Activated naive CD8-positive, alpha-beta T cell (primary cell): ENCODE results near the gene P3H1.

Source experiments
- H3K27ac Mint-ChIP-seq: one replicate; pipeline ENCODE4 v1.8.0; 2021; ENCODE audit warnings: mixed read lengths
- H3K27me3 Mint-ChIP-seq: one replicate; pipeline ENCODE4 v1.8.0; 2021; ENCODE audit warnings: mixed read lengths
- H3K36me3 Mint-ChIP-seq: one replicate; pipeline ENCODE4 v1.8.0; 2021; ENCODE audit warnings: mixed read lengths
- H3K4me1 Mint-ChIP-seq: one replicate; pipeline ENCODE4 v1.8.0; 2021; ENCODE audit warnings: low read depth, mixed read lengths
- H3K4me3 Mint-ChIP-seq: one replicate; pipeline ENCODE4 v1.8.0; 2021; ENCODE audit warnings: mild to moderate bottlenecking, mixed read lengths
- H3K9me3 Mint-ChIP-seq: one replicate; pipeline ENCODE4 v1.8.0; 2021; ENCODE audit warnings: low read depth, mixed read lengths

The P3H1 gene

GRCh38 chr1:42784547-42784945 is 17.7 kb upstream of the P3H1 start:
- no peaks in the 10 kb centered on the region for H3K27me3 Mint-ChIP-seq
- H3K9me3 Mint-ChIP-seq = no peaks in the 10 kb centered on the region
- peak overlapping the region; percentile 32 for H3K4me3 Mint-ChIP-seq
- peaks cover 6% of the 10 kb centered on the region for H3K36me3 Mint-ChIP-seq
- peaks cover 16% of the 10 kb centered on the region for H3K4me1 Mint-ChIP-seq
- no peak overlapping the region for H3K27ac Mint-ChIP-seq

GRCh38 chr1:42783092-42783491 is 16.3 kb upstream of the P3H1 start:
- Mint-ChIP-seq H3K4me3 (no peak overlapping the region), H3K4me1 (peaks cover 17% of the 10 kb centered on the region), H3K27me3 (no peaks in the 10 kb centered on the region), H3K9me3 (no peaks in the 10 kb centered on the region), H3K27ac (no peak overlapping the region), H3K36me3 (peaks cover 6% of the 10 kb centered on the region)

- peaks cover 8% of the 10 kb centered on the region for H3K36me3 Mint-ChIP-seq
- peaks cover 12% of the 10 kb centered on the region for H3K4me1 Mint-ChIP-seq
- no peak overlapping the region for H3K4me3 Mint-ChIP-seq
- H3K9me3 Mint-ChIP-seq = no peaks in the 10 kb centered on the region
- no peak overlapping the region for H3K27ac Mint-ChIP-seq
- no peaks in the 10 kb centered on the region for H3K27me3 Mint-ChIP-seq
These were observed 13.3 kb upstream of the P3H1 start for GRCh38 chr1:42780176-42780575.

- H3K27ac Mint-ChIP-seq = no peak overlapping the region
- peaks cover 12% of the 10 kb centered on the region for H3K4me1 Mint-ChIP-seq
- H3K4me3 Mint-ChIP-seq = no peak overlapping the region
- H3K27me3 Mint-ChIP-seq = no peaks in the 10 kb centered on the region
- H3K36me3 Mint-ChIP-seq = peaks cover 11% of the 10 kb centered on the region
- H3K9me3 Mint-ChIP-seq = no peaks in the 10 kb centered on the region
These were observed 12.9 kb upstream of the P3H1 start for GRCh38 chr1:42779725-42780124.

- no peak overlapping the region for H3K27ac Mint-ChIP-seq
- H3K27me3 Mint-ChIP-seq = no peaks in the 10 kb centered on the region
- H3K9me3 Mint-ChIP-seq = no peaks in the 10 kb centered on the region
- peaks cover 11% of the 10 kb centered on the region for H3K36me3 Mint-ChIP-seq
- peaks cover 13% of the 10 kb centered on the region for H3K4me1 Mint-ChIP-seq
- no peak overlapping the region for H3K4me3 Mint-ChIP-seq
These were observed 11.0 kb upstream of the P3H1 start for GRCh38 chr1:42777852-42778251.

- Mint-ChIP-seq H3K27ac (peak overlapping the region; percentile 13), H3K36me3 (peaks cover 9% of the 10 kb centered on the region), H3K27me3 (no peaks in the 10 kb centered on the region), H3K4me3 (no peak overlapping the region), H3K4me1 (peaks cover 19% of the 10 kb centered on the region), H3K9me3 (no peaks in the 10 kb centered on the region)
These were observed 9.7 kb upstream of the P3H1 start for GRCh38 chr1:42776502-42776901.

GRCh38 chr1:42774928-42775526 is 8.2 kb upstream of the P3H1 start:
- Mint-ChIP-seq H3K4me1 (peaks cover 28% of the 10 kb centered on the region), H3K4me3 (no peak overlapping the region), H3K9me3 (no peaks in the 10 kb centered on the region), H3K27ac (peak overlapping the region; percentile 46), H3K36me3 (peaks cover 10% of the 10 kb centered on the region), H3K27me3 (no peaks in the 10 kb centered on the region)

GRCh38 chr1:42773420-42773819 is 6.6 kb upstream of the P3H1 start:
- no peaks in the 10 kb centered on the region for H3K27me3 Mint-ChIP-seq
- no peaks in the 10 kb centered on the region for H3K9me3 Mint-ChIP-seq
- peaks cover 39% of the 10 kb centered on the region for H3K4me1 Mint-ChIP-seq
- H3K4me3 Mint-ChIP-seq = no peak overlapping the region
- peaks cover 13% of the 10 kb centered on the region for H3K36me3 Mint-ChIP-seq
- H3K27ac Mint-ChIP-seq = peak overlapping the region; percentile 29

GRCh38 chr1:42769811-42770210 is 3.0 kb upstream of the P3H1 start:
- H3K27ac Mint-ChIP-seq = no peak overlapping the region
- H3K4me3 Mint-ChIP-seq = peak overlapping the region; percentile 69
- peaks cover 9% of the 10 kb centered on the region for H3K36me3 Mint-ChIP-seq
- H3K9me3 Mint-ChIP-seq = no peaks in the 10 kb centered on the region
- H3K27me3 Mint-ChIP-seq = no peaks in the 10 kb centered on the region
- H3K4me1 Mint-ChIP-seq = peaks cover 42% of the 10 kb centered on the region

- Mint-ChIP-seq H3K36me3 (peaks cover 8% of the 10 kb centered on the region), H3K27me3 (no peaks in the 10 kb centered on the region), H3K27ac (peak overlapping the region; percentile 93), H3K4me3 (no peak overlapping the region), H3K9me3 (no peaks in the 10 kb centered on the region), H3K4me1 (peaks cover 39% of the 10 kb centered on the region)
These were observed 1.3 kb upstream of the P3H1 start for GRCh38 chr1:42768172-42768571.

- H3K36me3 Mint-ChIP-seq = peaks cover 8% of the 10 kb centered on the region
- H3K27ac Mint-ChIP-seq = peak overlapping the region; percentile 93
- no peak overlapping the region for H3K4me3 Mint-ChIP-seq
- H3K9me3 Mint-ChIP-seq = no peaks in the 10 kb centered on the region
- H3K27me3 Mint-ChIP-seq = no peaks in the 10 kb centered on the region
- peaks cover 35% of the 10 kb centered on the region for H3K4me1 Mint-ChIP-seq
These were observed 727 bp upstream of the P3H1 start for GRCh38 chr1:42767510-42768000.

- Mint-ChIP-seq H3K27me3 (no peaks in the 10 kb centered on the region), H3K36me3 (peaks cover 8% of the 10 kb centered on the region), H3K4me3 (no peak overlapping the region), H3K27ac (no peak overlapping the region), H3K9me3 (no peaks in the 10 kb centered on the region), H3K4me1 (peaks cover 31% of the 10 kb centered on the region)
These were observed 742 bp downstream of the P3H1 start for GRCh38 chr1:42765832-42766740.

- no peaks in the 10 kb centered on the region for H3K9me3 Mint-ChIP-seq
- peaks cover 3% of the 10 kb centered on the region for H3K36me3 Mint-ChIP-seq
- H3K27me3 Mint-ChIP-seq = no peaks in the 10 kb centered on the region
- H3K4me3 Mint-ChIP-seq = no peak overlapping the region
- peaks cover 25% of the 10 kb centered on the region for H3K4me1 Mint-ChIP-seq
- H3K27ac Mint-ChIP-seq = no peak overlapping the region
These were observed 1.6 kb downstream of the P3H1 start for GRCh38 chr1:42765269-42765668.

GRCh38 chr1:42762269-42762668 is 4.6 kb downstream of the P3H1 start:
- H3K9me3 Mint-ChIP-seq = no peaks in the 10 kb centered on the region
- H3K27ac Mint-ChIP-seq = no peak overlapping the region
- H3K4me3 Mint-ChIP-seq = no peak overlapping the region
- peaks cover 3% of the 10 kb centered on the region for H3K36me3 Mint-ChIP-seq
- peaks cover 2% of the 10 kb centered on the region for H3K4me1 Mint-ChIP-seq
- no peaks in the 10 kb centered on the region for H3K27me3 Mint-ChIP-seq

GRCh38 chr1:42761567-42761966 is 5.3 kb downstream of the P3H1 start:
- H3K9me3 Mint-ChIP-seq = no peaks in the 10 kb centered on the region
- no peak overlapping the region for H3K27ac Mint-ChIP-seq
- no peaks in the 10 kb centered on the region for H3K27me3 Mint-ChIP-seq
- peaks cover 5% of the 10 kb centered on the region for H3K36me3 Mint-ChIP-seq
- peaks cover 2% of the 10 kb centered on the region for H3K4me1 Mint-ChIP-seq
- no peak overlapping the region for H3K4me3 Mint-ChIP-seq
